WTC11 (cell line): ENCODE results near the gene NEUROD2. TPM values are rescaled to one million over a fixed set of nuclear protein-coding genes. Genes with fewer than 3 reads are reported as not detected.

Source experiments
- ATAC-seq: fragments of 200-7000 bp; cut with Tn5 transposase; 2 replicates; pipeline ENCODE4 v1.10.0; 2021; ENCODE audit warnings: mild to moderate bottlenecking, moderate library complexity
- CTCF ChIA-PET: fragments of 300-600 bp; sonication (Branson Sonifier 250); formaldehyde crosslinking; loops from one replicate; lab custom pipeline; 2021; ENCODE audit warnings: antibody characterized with exemption; lab: Charles Lee
- POLR2A ChIA-PET: fragments of 350-600 bp; sonication (Branson Sonifier 250); formaldehyde crosslinking; loops from one replicate; lab custom pipeline; 2021; ENCODE audit warnings: antibody characterized with exemption; lab: Charles Lee
- DNase-seq: peaks from one replicate; pipeline ENCODE4 v3.0.0; 2021; ENCODE audit warnings: low spot score
- H3K27ac Mint-ChIP-seq: 2 replicates; pipeline ENCODE4 v1.8.0; 2021; ENCODE audit warnings: mixed read lengths
- H3K27me3 Mint-ChIP-seq: 2 replicates; pipeline ENCODE4 v1.8.0; 2021; ENCODE audit warnings: low read depth, mild to moderate bottlenecking, moderate library complexity, mixed read lengths
- H3K36me3 Mint-ChIP-seq: 2 replicates; pipeline ENCODE4 v1.8.0; 2021; ENCODE audit warnings: mixed read lengths
- H3K4me1 Mint-ChIP-seq: 2 replicates; pipeline ENCODE4 v1.8.0; 2022; ENCODE audit warnings: mixed read lengths
- H3K4me3 Mint-ChIP-seq: 2 replicates; pipeline ENCODE4 v1.8.0; 2021; ENCODE audit warnings: mild to moderate bottlenecking, moderate library complexity, mixed read lengths
- H3K9me3 Mint-ChIP-seq: 2 replicates; pipeline ENCODE4 v1.8.0; 2021; ENCODE audit warnings: mixed read lengths
- ATF3 ChIP-seq: sonication (generic); formaldehyde crosslinking; conservative IDR thresholded peaks from 2 replicates; pipeline ENCODE4 v1.8.1; 2022; ENCODE audit warnings: mild to moderate bottlenecking, missing genetic modification reagents
- CREM ChIP-seq: sonication (generic); formaldehyde crosslinking; IDR thresholded peaks from 2 replicates; pipeline ENCODE4 v1.8.1; 2022; ENCODE audit warnings: mild to moderate bottlenecking, missing genetic modification reagents, moderate library complexity
- ELF4 ChIP-seq: sonication (generic); formaldehyde crosslinking; IDR thresholded peaks from 2 replicates; pipeline ENCODE4 v1.8.1; 2022; ENCODE audit warnings: low read depth, mild to moderate bottlenecking, moderate library complexity, missing genetic modification reagents
- GABPB1 ChIP-seq: sonication (generic); formaldehyde crosslinking; IDR thresholded peaks from 2 replicates; pipeline ENCODE4 v1.8.1; 2023; ENCODE audit warnings: mild to moderate bottlenecking, missing genetic modification reagents
- GTF2I ChIP-seq: fragments of 250-450 bp; sonication (Bioruptor Pico); conservative IDR thresholded peaks from 2 replicates; pipeline ENCODE4 v1.4.0; 2021; ENCODE audit warnings: mild to moderate bottlenecking
- MAX ChIP-seq: sonication (generic); formaldehyde crosslinking; IDR thresholded peaks from 2 replicates; pipeline ENCODE4 v1.8.0; 2022; ENCODE audit warnings: mild to moderate bottlenecking, missing genetic modification reagents
- NFYB ChIP-seq: sonication (generic); formaldehyde crosslinking; conservative IDR thresholded peaks from 2 replicates; pipeline ENCODE4 v1.8.0; 2022; ENCODE audit warnings: low read depth, missing genetic modification reagents
- NR3C1 ChIP-seq: sonication (generic); formaldehyde crosslinking; conservative IDR thresholded peaks from 2 replicates; pipeline ENCODE4 v1.8.1; 2023; ENCODE audit warnings: low read depth, mild to moderate bottlenecking, missing genetic modification reagents
- RELA ChIP-seq: sonication (generic); formaldehyde crosslinking; IDR thresholded peaks from 2 replicates; pipeline ENCODE4 v1.8.1; 2022; ENCODE audit warnings: missing genetic modification reagents, mild to moderate bottlenecking, borderline replicate concordance
- RORB ChIP-seq: fragments of 250-450 bp; sonication (Bioruptor Pico); IDR thresholded peaks from 2 replicates; pipeline ENCODE4 v1.9.0; 2021; ENCODE audit warnings: mild to moderate bottlenecking
- ZNF219 ChIP-seq: sonication (generic); formaldehyde crosslinking; IDR thresholded peaks from 2 replicates; pipeline ENCODE4 v1.8.0; 2023; ENCODE audit warnings: missing genetic modification reagents, mild to moderate bottlenecking, borderline replicate concordance
- ZNF263 ChIP-seq: sonication (generic); formaldehyde crosslinking; IDR thresholded peaks from 2 replicates; pipeline ENCODE4 v1.8.1; 2022; ENCODE audit warnings: low read depth, mild to moderate bottlenecking, moderate library complexity, missing genetic modification reagents
- ZNF317 ChIP-seq: sonication (generic); formaldehyde crosslinking; IDR thresholded peaks from 2 replicates; pipeline ENCODE4 v1.8.1; 2023; ENCODE audit warnings: low read depth, mild to moderate bottlenecking, moderate library complexity, missing genetic modification reagents, borderline replicate concordance
- ZNF396 ChIP-seq: fragments of 250-450 bp; sonication (Bioruptor Pico); IDR thresholded peaks from 2 replicates; pipeline ENCODE4 v1.8.0; 2021; ENCODE audit warnings: mild to moderate bottlenecking, moderate library complexity, borderline replicate concordance
- total RNA-seq: library from RNA; stranded (reverse); gene quantifications from 3 replicates; pipeline ENCODE4 v1.2.3, GENCODE V29; 2021
- TF ChIP-seq, protein P1 (sequence below): fragments of 250-450 bp; sonication (Bioruptor Pico); IDR thresholded peaks from 2 replicates; pipeline ENCODE4 v2.1.2; 2022; ENCODE audit warnings: mild to moderate bottlenecking, moderate library complexity
- TF ChIP-seq, protein P2 (sequence below): sonication (generic); formaldehyde crosslinking; IDR thresholded peaks from 2 replicates; pipeline ENCODE4 v1.8.0; 2022; ENCODE audit warnings: mild to moderate bottlenecking, missing genetic modification reagents
- TF ChIP-seq, protein P3 (sequence below): sonication (generic); formaldehyde crosslinking; IDR thresholded peaks from 2 replicates; pipeline ENCODE4 v1.8.1; 2023; ENCODE audit warnings: mild to moderate bottlenecking, missing genetic modification reagents
- TF ChIP-seq, protein P4 (sequence below): sonication (generic); formaldehyde crosslinking; IDR thresholded peaks from 2 replicates; pipeline ENCODE4 v1.8.1; 2023; ENCODE audit warnings: mild to moderate bottlenecking, missing genetic modification reagents, moderate library complexity

The NEUROD2 gene
- total RNA-seq, 1 experiment from 2014 or later: not detected

DNA sequence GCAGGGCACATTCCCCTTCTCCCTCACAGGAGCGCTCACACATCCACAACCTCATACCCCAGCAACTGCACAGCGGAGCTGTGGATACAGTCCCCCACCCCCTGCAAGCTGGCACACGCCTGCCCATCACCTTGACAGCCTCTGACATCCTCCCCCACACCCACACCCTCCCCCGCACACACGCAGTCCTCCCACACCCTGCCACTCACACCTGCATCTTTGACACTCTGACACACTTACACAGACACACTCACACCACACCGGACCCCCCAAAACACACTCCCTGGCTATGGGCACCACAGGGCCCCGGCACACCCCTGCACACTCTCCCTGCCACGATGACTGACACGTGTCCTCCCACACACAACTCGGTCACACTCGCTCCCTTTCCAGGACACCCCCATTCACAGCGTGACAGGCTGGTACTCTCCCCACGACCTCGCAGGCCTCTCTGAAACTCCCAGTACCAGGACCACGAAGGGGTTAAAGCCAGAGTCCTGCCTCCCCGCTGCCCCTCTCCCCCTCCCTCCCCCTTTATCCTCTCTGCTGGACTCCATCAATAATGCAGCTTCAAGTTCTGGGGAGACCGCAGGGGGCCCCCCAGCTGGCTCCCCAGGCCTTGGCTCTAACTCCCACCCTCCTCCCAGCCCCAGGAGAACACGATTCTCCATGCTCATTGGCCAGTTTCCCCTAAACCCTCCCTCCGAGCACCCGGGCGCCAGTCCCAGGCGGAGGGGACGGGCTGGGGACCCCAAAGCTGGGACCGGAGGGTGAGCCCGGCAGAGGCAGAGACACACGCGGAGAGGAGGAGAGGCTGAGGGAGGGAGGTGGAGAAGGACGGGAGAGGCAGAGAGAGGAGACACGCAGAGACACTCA is 18.7 kb upstream of the NEUROD2 start, which contains the start of gene PPP1R1B (continued):
- TF ChIP-seq, protein P1, sequence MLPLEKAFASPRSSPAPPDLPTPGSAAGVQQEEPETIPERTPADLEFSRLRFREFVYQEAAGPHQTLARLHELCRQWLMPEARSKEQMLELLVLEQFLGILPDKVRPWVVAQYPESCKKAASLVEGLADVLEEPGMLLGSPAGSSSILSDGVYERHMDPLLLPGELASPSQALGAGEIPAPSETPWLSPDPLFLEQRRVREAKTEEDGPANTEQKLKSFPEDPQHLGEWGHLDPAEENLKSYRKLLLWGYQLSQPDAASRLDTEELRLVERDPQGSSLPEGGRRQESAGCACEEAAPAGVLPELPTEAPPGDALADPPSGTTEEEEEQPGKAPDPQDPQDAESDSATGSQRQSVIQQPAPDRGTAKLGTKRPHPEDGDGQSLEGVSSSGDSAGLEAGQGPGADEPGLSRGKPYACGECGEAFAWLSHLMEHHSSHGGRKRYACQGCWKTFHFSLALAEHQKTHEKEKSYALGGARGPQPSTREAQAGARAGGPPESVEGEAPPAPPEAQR (CRISPR knock-in tag): no peak
- TF ChIP-seq ZNF396 (CRISPR knock-in tag) (no peak), CREM (no peak), GTF2I (CRISPR knock-in tag) (no peak), ZNF263 (CRISPR knock-in tag) (no peak), ZNF219 (CRISPR knock-in tag) (peak; percentile 42; the same call in 1 of the 2 replicates), NFYB (no peak), ATF3 (CRISPR knock-in tag) (no peak), ZNF317 (CRISPR knock-in tag) (no peak), RORB (CRISPR knock-in tag) (no peak), RELA (CRISPR knock-in tag) (no peak), GABPB1 (CRISPR knock-in tag) (no peak), MAX (CRISPR knock-in tag) (no peak; the same call in 1 of the 2 replicates)
- TF ChIP-seq, protein P2, sequence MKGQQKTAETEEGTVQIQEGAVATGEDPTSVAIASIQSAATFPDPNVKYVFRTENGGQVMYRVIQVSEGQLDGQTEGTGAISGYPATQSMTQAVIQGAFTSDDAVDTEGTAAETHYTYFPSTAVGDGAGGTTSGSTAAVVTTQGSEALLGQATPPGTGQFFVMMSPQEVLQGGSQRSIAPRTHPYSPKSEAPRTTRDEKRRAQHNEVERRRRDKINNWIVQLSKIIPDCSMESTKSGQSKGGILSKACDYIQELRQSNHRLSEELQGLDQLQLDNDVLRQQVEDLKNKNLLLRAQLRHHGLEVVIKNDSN (CRISPR knock-in tag): no peak
- TF ChIP-seq, protein P3, sequence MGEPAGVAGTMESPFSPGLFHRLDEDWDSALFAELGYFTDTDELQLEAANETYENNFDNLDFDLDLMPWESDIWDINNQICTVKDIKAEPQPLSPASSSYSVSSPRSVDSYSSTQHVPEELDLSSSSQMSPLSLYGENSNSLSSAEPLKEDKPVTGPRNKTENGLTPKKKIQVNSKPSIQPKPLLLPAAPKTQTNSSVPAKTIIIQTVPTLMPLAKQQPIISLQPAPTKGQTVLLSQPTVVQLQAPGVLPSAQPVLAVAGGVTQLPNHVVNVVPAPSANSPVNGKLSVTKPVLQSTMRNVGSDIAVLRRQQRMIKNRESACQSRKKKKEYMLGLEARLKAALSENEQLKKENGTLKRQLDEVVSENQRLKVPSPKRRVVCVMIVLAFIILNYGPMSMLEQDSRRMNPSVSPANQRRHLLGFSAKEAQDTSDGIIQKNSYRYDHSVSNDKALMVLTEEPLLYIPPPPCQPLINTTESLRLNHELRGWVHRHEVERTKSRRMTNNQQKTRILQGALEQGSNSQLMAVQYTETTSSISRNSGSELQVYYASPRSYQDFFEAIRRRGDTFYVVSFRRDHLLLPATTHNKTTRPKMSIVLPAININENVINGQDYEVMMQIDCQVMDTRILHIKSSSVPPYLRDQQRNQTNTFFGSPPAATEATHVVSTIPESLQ (CRISPR knock-in tag): no peak
- TF ChIP-seq, protein P4, sequence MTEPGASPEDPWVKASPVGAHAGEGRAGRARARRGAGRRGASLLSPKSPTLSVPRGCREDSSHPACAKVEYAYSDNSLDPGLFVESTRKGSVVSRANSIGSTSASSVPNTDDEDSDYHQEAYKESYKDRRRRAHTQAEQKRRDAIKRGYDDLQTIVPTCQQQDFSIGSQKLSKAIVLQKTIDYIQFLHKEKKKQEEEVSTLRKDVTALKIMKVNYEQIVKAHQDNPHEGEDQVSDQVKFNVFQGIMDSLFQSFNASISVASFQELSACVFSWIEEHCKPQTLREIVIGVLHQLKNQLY (CRISPR knock-in tag): no peak

- H3K27me3 Mint-ChIP-seq: peaks cover 66% of the 10 kb centered on the region
- no peaks in the 10 kb centered on the region for H3K36me3 Mint-ChIP-seq
- peaks cover 56% of the 10 kb centered on the region for H3K4me1 Mint-ChIP-seq
- CTCF ChIA-PET: interaction anchor here (1.1 to 23.6 kb wide), 12 partner anchors 7 to 389 kb away, joined by 3 to 876 read pairs (median 23); partner anchors contain the start of genes ERBB2, MIEN1, PNMT and TCAP
- TF ChIP-seq RELA (CRISPR knock-in tag): no peak
- TF ChIP-seq NR3C1 (CRISPR knock-in tag): no peak
- TF ChIP-seq ELF4: no peak
- H3K4me3 Mint-ChIP-seq: peak overlapping the region; percentile 85; the same call in 1 of the 2 replicates
- H3K9me3 Mint-ChIP-seq: no peaks in the 10 kb centered on the region
- DNase-seq (no peak), ATAC-seq (no peak)
- POLR2A ChIA-PET: no interaction called here
- no peak overlapping the region for H3K27ac Mint-ChIP-seq
These were observed 17.6 kb upstream of the NEUROD2 start for GRCh38 chr17:39625198-39625785.
